ENCODE measurements around the gene GALNT2.

GALNT2 gene

GRCh38 chr1:230278376-230278775 is 211.3 kb downstream of the GALNT2 start:
- Histone ChIP-seq H3K9ac (ENCODE audit: low read length) (no peak overlapping the region), H2AFZ (ENCODE audit: insufficient read depth, low read length, poor library complexity) (no peak overlapping the region), H3K4me1 (ENCODE audit: control insufficient read depth in 1 of 2, insufficient read depth in 2 of 2, low read length in 2 of 2) (peaks cover 0 to 2% of the 10 kb centered on the region in 2 experiments), H3K79me1 (ENCODE audit: low read length) (no peaks in the 10 kb centered on the region), H4K8ac (ENCODE audit: low read depth, low read length) (no peak overlapping the region), H3K79me2 (ENCODE audit: control insufficient read depth, insufficient read depth, low read length, poor library complexity) (no peaks in the 10 kb centered on the region), H3K18ac (ENCODE audit: low read length) (no peak overlapping the region), H3K23ac (ENCODE audit: low read length) (no peak overlapping the region), H2BK5ac (ENCODE audit: low read depth, low read length, poor library complexity) (no peak overlapping the region), H3K4me3 (ENCODE audit: low read depth, low read length) (no peak overlapping the region), H3K36me3 (ENCODE audit: control insufficient read depth in 1 of 2, insufficient read depth in 2 of 2, low read length in 2 of 2) (peaks cover 42 to 51% of the 10 kb centered on the region in 2 experiments), H3K14ac (ENCODE audit: low read length) (no peak overlapping the region), H3K27me3 (ENCODE audit: insufficient read depth, low read length) (no peaks in the 10 kb centered on the region), H2BK120ac (ENCODE audit: insufficient read depth, low read length, poor library complexity) (no peak overlapping the region), H3K4me2 (ENCODE audit: low read length) (no peak overlapping the region), H3K9me3 (ENCODE audit: insufficient read depth, low read depth, low read length) (peaks cover 2% of the 10 kb centered on the region), H3K27ac (ENCODE audit: low read depth, low read length) (no peak overlapping the region), H2BK12ac (ENCODE audit: low read length) (no peak overlapping the region), H4K91ac (ENCODE audit: low read depth, low read length) (no peak overlapping the region), H2AK5ac (ENCODE audit: low read length) (no peak overlapping the region), H4K12ac (ENCODE audit: low read depth, low read length) (no peak overlapping the region), H3K4ac (ENCODE audit: low read depth, low read length) (no peak overlapping the region)
- no peak for DNase-seq
- WGBS (ENCODE audit: extremely low coverage, insufficient coverage, insufficient read length), result 100% methylated on average over 2 of the region's 7 CpGs

- Histone ChIP-seq H3K27ac (ENCODE audit: low read depth, low read length) (no peak overlapping the region), H3K79me2 (ENCODE audit: control insufficient read depth, insufficient read depth, low read length, poor library complexity) (peaks cover 1% of the 10 kb centered on the region), H3K9me3 (ENCODE audit: insufficient read depth, low read depth, low read length) (peaks cover 2% of the 10 kb centered on the region), H3K27me3 (ENCODE audit: insufficient read depth, low read length) (no peaks in the 10 kb centered on the region), H3K18ac (ENCODE audit: low read length) (no peak overlapping the region), H3K4me1 (ENCODE audit: control insufficient read depth in 1 of 2, insufficient read depth in 2 of 2, low read length in 2 of 2) (peaks cover 0 to 2% of the 10 kb centered on the region in 2 experiments), H3K4me2 (ENCODE audit: low read length) (no peak overlapping the region), H2BK120ac (ENCODE audit: insufficient read depth, low read length, poor library complexity) (no peak overlapping the region), H3K79me1 (ENCODE audit: low read length) (no peaks in the 10 kb centered on the region), H3K9ac (ENCODE audit: low read length) (no peak overlapping the region), H2AFZ (ENCODE audit: insufficient read depth, low read length, poor library complexity) (no peak overlapping the region), H3K4me3 (ENCODE audit: low read depth, low read length) (no peak overlapping the region), H2BK5ac (ENCODE audit: low read depth, low read length, poor library complexity) (no peak overlapping the region), H2BK12ac (ENCODE audit: low read length) (no peak overlapping the region), H3K14ac (ENCODE audit: low read length) (no peak overlapping the region), H2AK5ac (ENCODE audit: low read length) (no peak overlapping the region), H3K36me3 (ENCODE audit: control insufficient read depth in 1 of 2, insufficient read depth in 2 of 2, low read length in 2 of 2) (peaks cover 46 to 51% of the 10 kb centered on the region in 2 experiments), H3K23ac (ENCODE audit: low read length) (no peak overlapping the region), H3K4ac (ENCODE audit: low read depth, low read length) (no peak overlapping the region), H4K91ac (ENCODE audit: low read depth, low read length) (no peak overlapping the region), H4K12ac (ENCODE audit: low read depth, low read length) (no peak overlapping the region), H4K8ac (ENCODE audit: low read depth, low read length) (no peak overlapping the region)
- DNase-seq, result no peak
- no CpG with 5 or more reads among the region's 20 CpGs for WGBS (ENCODE audit: extremely low coverage, insufficient coverage, insufficient read length)
Measured at GRCh38 chr1:230278871-230279582, 212.0 kb downstream of the GALNT2 start.

GRCh38 chr1:230279583-230279945 is 212.5 kb downstream of the GALNT2 start:
- Histone ChIP-seq H2BK120ac (ENCODE audit: insufficient read depth, low read length, poor library complexity) (no peak overlapping the region), H3K27me3 (ENCODE audit: insufficient read depth, low read length) (no peaks in the 10 kb centered on the region), H3K27ac (ENCODE audit: low read depth, low read length) (no peak overlapping the region), H3K79me1 (ENCODE audit: low read length) (no peaks in the 10 kb centered on the region), H2AK5ac (ENCODE audit: low read length) (no peak overlapping the region), H3K4ac (ENCODE audit: low read depth, low read length) (no peak overlapping the region), H3K9ac (ENCODE audit: low read length) (no peak overlapping the region), H2AFZ (ENCODE audit: insufficient read depth, low read length, poor library complexity) (no peak overlapping the region), H3K14ac (ENCODE audit: low read length) (no peak overlapping the region), H4K91ac (ENCODE audit: low read depth, low read length) (no peak overlapping the region), H3K36me3 (ENCODE audit: control insufficient read depth in 1 of 2, insufficient read depth in 2 of 2, low read length in 2 of 2) (peaks cover 42 to 46% of the 10 kb centered on the region in 2 experiments), H3K4me1 (ENCODE audit: control insufficient read depth in 1 of 2, insufficient read depth in 2 of 2, low read length in 2 of 2) (peaks cover 0 to 2% of the 10 kb centered on the region in 2 experiments), H2BK5ac (ENCODE audit: low read depth, low read length, poor library complexity) (no peak overlapping the region), H3K4me2 (ENCODE audit: low read length) (no peak overlapping the region), H4K8ac (ENCODE audit: low read depth, low read length) (no peak overlapping the region), H3K9me3 (ENCODE audit: insufficient read depth, low read depth, low read length) (peaks cover 2% of the 10 kb centered on the region), H4K12ac (ENCODE audit: low read depth, low read length) (no peak overlapping the region), H3K18ac (ENCODE audit: low read length) (no peak overlapping the region), H2BK12ac (ENCODE audit: low read length) (no peak overlapping the region), H3K4me3 (ENCODE audit: low read depth, low read length) (no peak overlapping the region), H3K23ac (ENCODE audit: low read length) (no peak overlapping the region), H3K79me2 (ENCODE audit: control insufficient read depth, insufficient read depth, low read length, poor library complexity) (peaks cover 1% of the 10 kb centered on the region)
- DNase-seq, result no peak
- no CpG with 5 or more reads among the region's 24 CpGs for WGBS (ENCODE audit: extremely low coverage, insufficient coverage, insufficient read length)

GRCh38 chr1:230280054-230280795 is 213.2 kb downstream of the GALNT2 start:
- Histone ChIP-seq H3K4me1 (ENCODE audit: control insufficient read depth in 1 of 2, insufficient read depth in 2 of 2, low read length in 2 of 2) (peaks cover 0 to 2% of the 10 kb centered on the region in 2 experiments), H2AK5ac (ENCODE audit: low read length) (no peak overlapping the region), H4K91ac (ENCODE audit: low read depth, low read length) (no peak overlapping the region), H3K4ac (ENCODE audit: low read depth, low read length) (no peak overlapping the region), H2BK120ac (ENCODE audit: insufficient read depth, low read length, poor library complexity) (no peak overlapping the region), H3K23ac (ENCODE audit: low read length) (no peak overlapping the region), H3K14ac (ENCODE audit: low read length) (no peak overlapping the region), H3K79me2 (ENCODE audit: control insufficient read depth, insufficient read depth, low read length, poor library complexity) (peaks cover 1% of the 10 kb centered on the region), H3K4me2 (ENCODE audit: low read length) (no peak overlapping the region), H4K8ac (ENCODE audit: low read depth, low read length) (no peak overlapping the region), H2AFZ (ENCODE audit: insufficient read depth, low read length, poor library complexity) (no peak overlapping the region), H3K9ac (ENCODE audit: low read length) (no peak overlapping the region), H3K9me3 (ENCODE audit: insufficient read depth, low read depth, low read length) (peaks cover 2% of the 10 kb centered on the region), H3K27ac (ENCODE audit: low read depth, low read length) (no peak overlapping the region), H2BK12ac (ENCODE audit: low read length) (no peak overlapping the region), H2BK5ac (ENCODE audit: low read depth, low read length, poor library complexity) (no peak overlapping the region), H3K18ac (ENCODE audit: low read length) (no peak overlapping the region), H3K36me3 (ENCODE audit: control insufficient read depth in 1 of 2, insufficient read depth in 2 of 2, low read length in 2 of 2) (peaks cover 42 to 46% of the 10 kb centered on the region in 2 experiments), H3K79me1 (ENCODE audit: low read length) (no peaks in the 10 kb centered on the region), H4K12ac (ENCODE audit: low read depth, low read length) (peak overlapping the region; percentile 18), H3K4me3 (ENCODE audit: low read depth, low read length) (no peak overlapping the region), H3K27me3 (ENCODE audit: insufficient read depth, low read length) (no peaks in the 10 kb centered on the region)
- no peak for DNase-seq
- no CpG with 5 or more reads among the region's 24 CpGs for WGBS (ENCODE audit: extremely low coverage, insufficient coverage, insufficient read length)

All from trophoblast cell (in vitro differentiated cells and primary cell).